ENCODE data around the gene MRPS25.

Gene MRPS25

GRCh38 chr3:15081960-15082664, 17.0 kb upstream of the MRPS25 start:
- no peak for DNase-seq

- no peak for DNase-seq
Measured at GRCh38 chr3:15079091-15079490, 14.0 kb upstream of the MRPS25 start.

- DNase-seq: no peak
Measured at GRCh38 chr3:15074500-15074899, 9.4 kb upstream of the MRPS25 start.

GRCh38 chr3:15071699-15072098, 6.6 kb upstream of the MRPS25 start:
- no peak for DNase-seq

GRCh38 chr3:15069441-15069840, 4.3 kb upstream of the MRPS25 start:
- DNase-seq: no peak

GRCh38 chr3:15066467-15066866, 1.4 kb upstream of the MRPS25 start:
- DNase-seq: no peak

- DNase-seq: no peak
Measured at GRCh38 chr3:15065550-15066007, 464 bp upstream of the MRPS25 start.

GRCh38 chr3:15064299-15064834, 748 bp downstream of the MRPS25 start:
- peak; percentile 41 for DNase-seq

GRCh38 chr3:15063656-15064286, 1.3 kb downstream of the MRPS25 start:
- no peak for DNase-seq

GRCh38 chr3:15063238-15063637, 1.9 kb downstream of the MRPS25 start:
- no peak for DNase-seq

- DNase-seq: no peak
Measured at GRCh38 chr3:15060029-15060428, 5.1 kb downstream of the MRPS25 start.

- DNase-seq: no peak
Measured at GRCh38 chr3:15056676-15057404, 8.3 kb downstream of the MRPS25 start.

GRCh38 chr3:15055019-15055557, 10.0 kb downstream of the MRPS25 start:
- DNase-seq: no peak

GRCh38 chr3:15053541-15053940, 11.6 kb downstream of the MRPS25 start:
- DNase-seq: no peak

- DNase-seq: no peak
Measured at GRCh38 chr3:15052335-15053242, 12.5 kb downstream of the MRPS25 start.

GRCh38 chr3:15051531-15051930, 13.6 kb downstream of the MRPS25 start:
- peak; percentile 59 for DNase-seq

- DNase-seq: peak; percentile 80
Measured at GRCh38 chr3:15050405-15051092, 14.6 kb downstream of the MRPS25 start.

GRCh38 chr3:15049584-15049983, 15.5 kb downstream of the MRPS25 start:
- DNase-seq: no peak

- no peak for DNase-seq
Measured at GRCh38 chr3:15045667-15046066, 19.4 kb downstream of the MRPS25 start.

GRCh38 chr3:15044326-15044725, 20.8 kb downstream of the MRPS25 start:
- DNase-seq: no peak

GRCh38 chr3:15043408-15044171, 21.5 kb downstream of the MRPS25 start:
- no peak for DNase-seq
